ENCODE measurements around the gene MZB1.

- TF ChIP-seq FOXM1 (CRISPR knock-in tag; IDR thresholded peaks at IDR 0.05): no peak
- TF ChIP-seq, protein P1, sequence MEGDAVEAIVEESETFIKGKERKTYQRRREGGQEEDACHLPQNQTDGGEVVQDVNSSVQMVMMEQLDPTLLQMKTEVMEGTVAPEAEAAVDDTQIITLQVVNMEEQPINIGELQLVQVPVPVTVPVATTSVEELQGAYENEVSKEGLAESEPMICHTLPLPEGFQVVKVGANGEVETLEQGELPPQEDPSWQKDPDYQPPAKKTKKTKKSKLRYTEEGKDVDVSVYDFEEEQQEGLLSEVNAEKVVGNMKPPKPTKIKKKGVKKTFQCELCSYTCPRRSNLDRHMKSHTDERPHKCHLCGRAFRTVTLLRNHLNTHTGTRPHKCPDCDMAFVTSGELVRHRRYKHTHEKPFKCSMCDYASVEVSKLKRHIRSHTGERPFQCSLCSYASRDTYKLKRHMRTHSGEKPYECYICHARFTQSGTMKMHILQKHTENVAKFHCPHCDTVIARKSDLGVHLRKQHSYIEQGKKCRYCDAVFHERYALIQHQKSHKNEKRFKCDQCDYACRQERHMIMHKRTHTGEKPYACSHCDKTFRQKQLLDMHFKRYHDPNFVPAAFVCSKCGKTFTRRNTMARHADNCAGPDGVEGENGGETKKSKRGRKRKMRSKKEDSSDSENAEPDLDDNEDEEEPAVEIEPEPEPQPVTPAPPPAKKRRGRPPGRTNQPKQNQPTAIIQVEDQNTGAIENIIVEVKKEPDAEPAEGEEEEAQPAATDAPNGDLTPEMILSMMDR (CRISPR knock-in tag; IDR thresholded peaks at IDR 0.05): no peak
- no peak for TF ChIP-seq TCF7 (IDR thresholded peaks at IDR 0.05; ENCODE audit: low read depth)
- TF ChIP-seq MAX (IDR thresholded peaks at IDR 0.05): no peak
- no peak for TF ChIP-seq SAFB2 (CRISPR knock-in tag; IDR thresholded peaks at IDR 0.05; ENCODE audit: borderline replicate concordance, low read depth)
- TF ChIP-seq TOE1 (CRISPR knock-in tag; IDR thresholded peaks at IDR 0.05): no peak
- TF ChIP-seq, protein P2, sequence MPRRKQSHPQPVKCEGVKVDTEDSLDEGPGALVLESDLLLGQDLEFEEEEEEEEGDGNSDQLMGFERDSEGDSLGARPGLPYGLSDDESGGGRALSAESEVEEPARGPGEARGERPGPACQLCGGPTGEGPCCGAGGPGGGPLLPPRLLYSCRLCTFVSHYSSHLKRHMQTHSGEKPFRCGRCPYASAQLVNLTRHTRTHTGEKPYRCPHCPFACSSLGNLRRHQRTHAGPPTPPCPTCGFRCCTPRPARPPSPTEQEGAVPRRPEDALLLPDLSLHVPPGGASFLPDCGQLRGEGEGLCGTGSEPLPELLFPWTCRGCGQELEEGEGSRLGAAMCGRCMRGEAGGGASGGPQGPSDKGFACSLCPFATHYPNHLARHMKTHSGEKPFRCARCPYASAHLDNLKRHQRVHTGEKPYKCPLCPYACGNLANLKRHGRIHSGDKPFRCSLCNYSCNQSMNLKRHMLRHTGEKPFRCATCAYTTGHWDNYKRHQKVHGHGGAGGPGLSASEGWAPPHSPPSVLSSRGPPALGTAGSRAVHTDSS (CRISPR knock-in tag; conservative IDR thresholded peaks at IDR 0.05): no peak
Observed at GRCh38 chr5:139425497-139425896, 35.8 kb upstream of the MZB1 start.
